ENCODE data around the gene CAPN3.

CAPN3 gene

GRCh38 chr15:42453826-42454225 is 94.5 kb downstream of the CAPN3 start:
- DNase-seq (ENCODE audit: low read depth) = no peak

GRCh38 chr15:42456531-42456930 is 97.2 kb downstream of the CAPN3 start:
- DNase-seq (ENCODE audit: low read depth) = no peak

DNA sequence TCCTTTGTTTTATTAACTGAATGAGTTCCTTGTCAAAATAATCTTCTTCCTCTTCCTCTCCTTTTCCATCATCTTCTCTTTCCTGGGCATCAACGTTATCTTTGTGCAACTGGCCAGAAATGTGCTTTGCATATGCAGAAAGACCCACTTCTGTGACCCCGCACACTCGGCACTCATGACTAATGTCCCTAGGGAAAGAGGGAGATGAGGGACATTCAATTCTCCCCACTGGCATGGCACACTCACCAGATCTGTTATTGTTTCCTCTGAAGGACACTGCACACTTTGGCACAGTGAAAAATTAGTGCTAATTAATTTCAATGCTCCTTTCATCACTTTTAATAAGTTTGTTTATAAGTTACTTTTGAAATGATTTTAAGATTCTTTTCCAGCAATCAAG is 97.7 kb downstream of the CAPN3 start:
- DNase-seq (ENCODE audit: low read depth) = no peak

DNA sequence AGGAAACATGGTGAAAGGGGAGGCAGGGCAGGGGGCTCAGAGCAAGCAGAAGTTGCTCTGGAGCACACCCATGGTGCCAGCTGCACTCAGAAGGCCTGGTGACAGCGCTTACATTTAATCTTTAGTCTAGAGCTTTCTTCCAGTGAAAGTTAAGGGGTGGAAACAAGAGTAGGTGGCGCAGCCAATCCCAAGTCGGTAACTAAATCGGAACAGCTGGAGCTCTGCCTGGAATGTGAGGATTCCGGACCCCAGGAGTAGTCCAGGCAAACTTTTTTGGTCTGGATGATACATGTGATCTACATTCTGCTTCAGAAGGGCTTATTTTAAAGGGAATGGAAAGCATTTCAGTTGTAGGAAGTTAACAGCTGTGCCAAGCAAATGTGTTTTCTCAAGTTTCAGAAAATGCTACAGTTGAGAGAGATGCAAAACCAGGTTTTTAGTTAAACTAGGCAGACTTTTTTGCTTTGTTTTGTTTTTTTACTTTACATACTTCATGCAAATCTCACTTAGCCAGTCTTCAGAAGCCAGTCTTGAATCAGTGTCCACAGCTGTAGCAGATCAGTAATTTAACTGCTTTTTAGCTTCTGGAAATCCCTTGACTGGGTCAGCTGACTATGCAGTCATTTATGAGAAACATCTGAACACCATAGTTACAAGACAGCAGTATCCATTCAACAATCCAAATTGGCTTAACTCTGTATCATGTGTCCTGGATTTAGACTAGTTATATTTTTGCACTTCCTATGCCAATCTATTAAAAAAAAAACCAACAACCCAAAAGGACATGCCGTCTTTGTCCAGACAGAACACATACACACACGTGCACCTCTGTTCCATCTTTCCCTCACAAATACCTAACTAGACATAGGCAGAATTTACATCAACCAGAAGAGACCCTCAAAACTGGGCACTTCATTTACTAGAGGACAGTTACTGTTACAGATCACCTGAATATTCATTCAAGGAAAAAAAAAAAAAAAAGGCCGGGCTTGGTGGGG is 98.4 kb downstream of the CAPN3 start:
- no peak for DNase-seq (ENCODE audit: low read depth)

DNA sequence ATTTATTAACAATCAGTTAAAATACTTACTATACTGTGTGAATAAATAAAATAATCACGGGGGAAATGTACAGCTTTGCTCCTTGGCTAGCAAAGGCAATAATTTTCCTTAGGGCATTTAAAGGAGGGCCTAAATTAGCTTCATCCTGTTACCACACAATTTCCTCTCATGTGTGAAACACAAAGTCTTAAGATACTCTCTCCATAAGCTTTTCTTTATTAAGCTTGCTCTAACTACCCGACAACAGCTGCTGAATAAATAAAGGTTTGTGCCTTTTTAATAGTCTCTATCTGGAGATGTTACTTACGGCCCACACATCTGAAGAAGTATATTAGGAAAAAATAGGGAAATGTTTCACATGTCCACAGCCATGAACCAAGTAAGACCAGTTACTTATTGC is 102.0 kb downstream of the CAPN3 start:
- DNase-seq (ENCODE audit: low read depth) = no peak

All from T follicular helper cell (primary cell).